Gastroesophageal sphincter (tissue), 3 donors: ENCODE results near the gene DISC1.

ENCODE experiments used
- EP300 ChIP-seq: sonication (generic); formaldehyde crosslinking; IDR thresholded peaks from one replicate; pipeline ENCODE4 v1.6.1; 2017; ENCODE audit warnings: antibody characterized with exemption, mild to moderate bottlenecking
- POLR2A ChIP-seq, 2 donors: fragments of 450-650 bp; IDR thresholded peaks; one replicate each; pipeline ENCODE4 v1.6.1; 2017; ENCODE audit warnings: antibody characterized with exemption in 2 of 2, mild to moderate bottlenecking in 2 of 2, moderate library complexity in 1 of 2
- POLR2AphosphoS5 ChIP-seq: sonication (generic); formaldehyde crosslinking; IDR thresholded peaks from one replicate; pipeline ENCODE4 v1.6.1; 2017; ENCODE audit warnings: antibody characterized with exemption
- TF ChIP-seq, protein P1 (sequence below), 4 experiments: fragments of 200-600 bp in 2 of 4; fragments of 450-650 bp in 2 of 4; sonication (generic) in 1 of 4; IDR thresholded peaks; one replicate each; pipeline ENCODE4 v1.5.1; 2017 to 2019; ENCODE audit warnings: antibody characterized with exemption in 4 of 4, mild to moderate bottlenecking in 2 of 4, moderate library complexity in 2 of 4

DNA sequence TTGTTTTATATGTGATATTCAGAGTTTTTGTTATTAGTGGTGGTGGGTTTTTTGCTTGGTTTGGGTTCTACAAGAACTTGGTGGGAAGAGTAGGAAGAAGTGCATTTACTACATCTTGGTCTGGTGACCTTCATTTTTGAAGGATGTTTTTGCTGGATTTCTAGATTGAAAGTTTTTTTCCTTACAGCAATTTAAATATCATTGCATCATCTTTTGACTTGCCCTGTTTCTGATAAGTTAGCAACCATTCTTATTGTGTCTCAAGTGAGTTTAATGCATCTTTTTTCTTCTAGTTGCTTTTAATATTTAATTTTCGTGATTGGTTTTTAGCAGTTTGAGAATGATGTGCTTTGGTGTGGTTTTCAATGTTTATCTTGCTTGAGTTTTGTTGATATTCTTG, 447.7 kb downstream of the DISC1 start:
- TF ChIP-seq, protein P1, sequence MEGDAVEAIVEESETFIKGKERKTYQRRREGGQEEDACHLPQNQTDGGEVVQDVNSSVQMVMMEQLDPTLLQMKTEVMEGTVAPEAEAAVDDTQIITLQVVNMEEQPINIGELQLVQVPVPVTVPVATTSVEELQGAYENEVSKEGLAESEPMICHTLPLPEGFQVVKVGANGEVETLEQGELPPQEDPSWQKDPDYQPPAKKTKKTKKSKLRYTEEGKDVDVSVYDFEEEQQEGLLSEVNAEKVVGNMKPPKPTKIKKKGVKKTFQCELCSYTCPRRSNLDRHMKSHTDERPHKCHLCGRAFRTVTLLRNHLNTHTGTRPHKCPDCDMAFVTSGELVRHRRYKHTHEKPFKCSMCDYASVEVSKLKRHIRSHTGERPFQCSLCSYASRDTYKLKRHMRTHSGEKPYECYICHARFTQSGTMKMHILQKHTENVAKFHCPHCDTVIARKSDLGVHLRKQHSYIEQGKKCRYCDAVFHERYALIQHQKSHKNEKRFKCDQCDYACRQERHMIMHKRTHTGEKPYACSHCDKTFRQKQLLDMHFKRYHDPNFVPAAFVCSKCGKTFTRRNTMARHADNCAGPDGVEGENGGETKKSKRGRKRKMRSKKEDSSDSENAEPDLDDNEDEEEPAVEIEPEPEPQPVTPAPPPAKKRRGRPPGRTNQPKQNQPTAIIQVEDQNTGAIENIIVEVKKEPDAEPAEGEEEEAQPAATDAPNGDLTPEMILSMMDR (IDR thresholded peaks at IDR 0.05) = no peak
- TF ChIP-seq POLR2A (IDR thresholded peaks at IDR 0.05) (no peak), EP300 (no peak), POLR2AphosphoS5 (no peak)
